Keratinocyte (primary cell): ENCODE results near the gene KLHL3.

Experiments
- EZH2 ChIP-seq: IDR thresholded peaks from one replicate; pipeline ENCODE4 v1.6.1; 2012; ENCODE audit warnings: inconsistent platforms, mild to moderate bottlenecking, low read length, moderate library complexity
- TF ChIP-seq, protein P1 (sequence below), 3 experiments: IDR thresholded peaks in 1 of 3; conservative IDR thresholded peaks in 1 of 3; optimal IDR thresholded peaks in 1 of 3; 2 replicates in 2 of 3; 3 replicates in 1 of 3; pipeline versions ENCODE3 to v1.5.1; 2011; ENCODE audit warnings: low read length in 3 of 3, mild to moderate bottlenecking in 3 of 3, moderate library complexity in 2 of 3, control low read depth in 1 of 3, inconsistent platforms in 1 of 3; ENCODE audit not compliant: insufficient read depth in 2 of 3; ENCODE audit errors: extremely low read depth in 1 of 3

DNA sequence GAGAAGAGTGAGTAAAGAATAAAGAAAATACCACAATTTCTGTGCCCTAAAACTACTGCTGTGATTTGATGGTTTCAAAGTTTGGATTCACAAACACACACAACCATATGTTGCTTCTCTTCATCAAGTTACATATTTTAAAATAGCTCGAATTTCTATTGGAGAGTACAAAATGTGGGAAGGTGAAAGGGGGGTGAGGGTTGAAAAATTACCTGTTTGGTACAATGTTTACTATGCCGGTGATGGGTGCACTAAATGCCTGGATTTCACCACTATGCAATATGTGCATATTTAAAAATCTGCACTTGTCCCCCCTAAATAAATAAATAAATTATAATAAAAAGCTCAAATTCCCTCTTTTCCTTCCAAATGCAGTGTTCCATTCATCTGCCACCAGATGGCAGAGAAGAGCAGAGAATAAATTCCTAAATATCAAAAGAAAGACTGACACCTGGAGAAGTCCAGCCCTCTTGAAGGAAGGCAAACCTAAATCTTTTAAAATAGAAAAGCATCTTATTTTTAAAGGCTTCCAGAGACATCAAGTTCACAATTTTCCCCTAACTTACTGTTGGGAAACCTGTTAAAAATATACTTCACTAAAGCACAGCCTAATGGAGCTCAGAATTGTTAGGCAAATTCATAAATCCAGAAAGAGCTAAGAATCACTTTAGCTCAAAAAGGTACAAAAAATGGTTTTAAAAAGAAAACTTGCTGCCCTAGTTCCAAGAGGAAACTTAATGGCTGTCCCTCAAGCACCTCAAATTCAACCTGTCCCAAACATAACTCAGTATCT, 43.1 kb upstream of the KLHL3 start:
- TF ChIP-seq, protein P1, sequence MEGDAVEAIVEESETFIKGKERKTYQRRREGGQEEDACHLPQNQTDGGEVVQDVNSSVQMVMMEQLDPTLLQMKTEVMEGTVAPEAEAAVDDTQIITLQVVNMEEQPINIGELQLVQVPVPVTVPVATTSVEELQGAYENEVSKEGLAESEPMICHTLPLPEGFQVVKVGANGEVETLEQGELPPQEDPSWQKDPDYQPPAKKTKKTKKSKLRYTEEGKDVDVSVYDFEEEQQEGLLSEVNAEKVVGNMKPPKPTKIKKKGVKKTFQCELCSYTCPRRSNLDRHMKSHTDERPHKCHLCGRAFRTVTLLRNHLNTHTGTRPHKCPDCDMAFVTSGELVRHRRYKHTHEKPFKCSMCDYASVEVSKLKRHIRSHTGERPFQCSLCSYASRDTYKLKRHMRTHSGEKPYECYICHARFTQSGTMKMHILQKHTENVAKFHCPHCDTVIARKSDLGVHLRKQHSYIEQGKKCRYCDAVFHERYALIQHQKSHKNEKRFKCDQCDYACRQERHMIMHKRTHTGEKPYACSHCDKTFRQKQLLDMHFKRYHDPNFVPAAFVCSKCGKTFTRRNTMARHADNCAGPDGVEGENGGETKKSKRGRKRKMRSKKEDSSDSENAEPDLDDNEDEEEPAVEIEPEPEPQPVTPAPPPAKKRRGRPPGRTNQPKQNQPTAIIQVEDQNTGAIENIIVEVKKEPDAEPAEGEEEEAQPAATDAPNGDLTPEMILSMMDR (optimal IDR thresholded peaks at IDR 0.05 in 1 of 3, IDR thresholded peaks at IDR 0.05 in 1 of 3, conservative IDR thresholded peaks at IDR 0.05 in 1 of 3; ENCODE audit: extremely low read depth in 1 of 3, insufficient read depth in 2 of 3, low read length in 3 of 3): peak in 2 of 3 experiments; percentile 44 to 54
- no peak for TF ChIP-seq EZH2
